NCI-H748 (cell line): ENCODE results near the gene FBXW7.

Experiments
- DNase-seq: peaks from one replicate; lab custom pipeline; 2025; ENCODE audit not compliant: unreplicated experiment; lab: John Stamatoyannopoulos, UW

Gene FBXW7

DNA sequence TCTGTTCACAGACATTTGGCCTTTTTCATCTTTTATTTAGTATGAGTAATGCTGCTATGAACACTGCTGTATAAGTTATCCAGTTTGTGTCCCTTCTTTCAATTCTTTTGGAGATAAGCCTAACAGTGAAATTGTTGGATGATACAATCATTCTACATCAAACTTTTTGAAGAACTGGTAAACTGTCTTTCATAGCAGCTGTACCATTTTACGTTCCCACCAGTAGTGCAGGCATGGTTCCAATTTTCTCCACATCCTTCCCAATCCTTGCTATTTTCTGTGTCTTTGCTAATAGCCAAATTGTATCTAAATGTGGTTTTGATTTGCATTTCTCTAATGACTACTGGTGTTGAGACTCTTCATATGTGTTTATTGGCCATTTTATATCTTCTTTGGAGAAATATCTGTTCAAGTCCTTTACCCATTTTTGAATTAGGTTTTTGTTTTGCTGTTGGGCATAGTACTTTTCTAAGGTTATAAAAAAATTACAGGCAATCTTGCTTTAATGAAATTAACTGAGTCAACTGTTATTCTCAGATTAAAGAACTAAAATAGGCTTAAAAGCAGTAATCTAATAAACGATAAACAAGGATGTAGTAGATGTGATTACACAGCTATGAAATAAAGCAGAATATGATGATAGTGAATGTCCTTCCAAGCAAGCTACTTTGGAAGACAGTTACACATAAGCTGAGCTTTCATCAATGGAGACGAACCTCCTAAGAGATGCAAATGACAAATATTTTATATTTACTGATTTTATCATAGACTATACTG is 57.2 kb downstream of the FBXW7 start:
- DNase-seq, result no peak

DNA sequence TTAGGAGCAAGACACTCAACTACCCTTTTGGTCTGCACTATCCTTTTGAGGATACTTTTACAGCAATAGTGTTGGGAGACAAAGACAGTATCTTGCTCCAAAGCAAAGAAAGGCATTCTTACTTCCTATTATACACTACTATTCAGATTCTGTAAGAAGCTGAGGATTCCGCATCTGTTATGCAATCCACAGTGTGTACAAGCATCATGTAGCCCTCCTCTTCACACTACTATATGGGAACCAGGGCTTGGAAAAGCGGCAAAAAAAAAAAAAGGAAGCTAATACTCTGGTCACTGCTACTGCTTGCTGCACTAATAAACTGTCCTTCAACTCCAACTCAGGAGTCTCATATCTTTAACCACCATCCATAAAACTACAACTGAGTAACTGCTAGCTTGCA is 59.1 kb downstream of the FBXW7 start:
- DNase-seq, result no peak

DNA sequence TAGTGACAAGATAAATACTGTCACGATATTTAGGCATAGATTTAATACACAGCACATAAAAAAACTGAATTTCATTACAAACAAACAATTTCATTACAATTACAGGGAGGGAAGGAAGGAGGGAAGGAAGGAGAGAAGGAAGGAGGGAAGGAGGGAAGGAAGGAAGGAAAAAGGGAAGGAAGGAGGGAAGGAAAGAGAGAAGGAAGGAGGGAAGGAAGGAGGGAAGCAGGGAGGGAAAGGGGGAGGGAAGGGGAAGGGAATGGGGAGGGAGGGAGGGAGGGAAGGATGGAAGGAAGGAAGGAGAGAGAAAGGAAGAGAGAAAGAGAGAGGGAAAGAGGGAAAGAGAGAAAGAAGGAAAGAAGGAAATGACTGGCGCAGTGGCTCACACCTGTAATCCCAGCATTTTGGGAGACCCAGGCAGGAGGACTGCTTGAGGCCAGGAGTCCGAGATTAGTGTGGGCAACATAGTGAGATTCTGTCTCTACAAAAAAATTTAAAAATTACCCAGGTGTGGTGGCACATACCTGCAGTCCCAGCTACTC is 64.6 kb downstream of the FBXW7 start:
- no peak for DNase-seq

DNA sequence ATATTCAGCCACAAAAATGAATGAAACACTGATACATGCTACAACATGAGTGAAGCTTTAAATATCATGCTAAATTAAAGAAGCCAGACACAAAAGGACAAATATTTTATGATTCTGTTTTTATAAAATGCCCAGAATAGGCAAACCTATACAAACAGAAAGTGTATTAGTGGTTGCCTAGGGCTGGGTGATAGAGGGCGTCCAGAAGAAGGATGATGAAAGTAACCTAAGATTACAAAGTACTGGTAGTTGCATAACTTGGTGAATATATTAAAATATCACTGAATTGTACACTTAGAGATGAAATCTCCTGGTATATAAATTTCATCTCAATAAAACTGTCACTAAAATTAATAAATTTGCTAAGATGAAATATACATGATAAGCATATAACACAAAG is 67.5 kb downstream of the FBXW7 start:
- no peak for DNase-seq

DNA sequence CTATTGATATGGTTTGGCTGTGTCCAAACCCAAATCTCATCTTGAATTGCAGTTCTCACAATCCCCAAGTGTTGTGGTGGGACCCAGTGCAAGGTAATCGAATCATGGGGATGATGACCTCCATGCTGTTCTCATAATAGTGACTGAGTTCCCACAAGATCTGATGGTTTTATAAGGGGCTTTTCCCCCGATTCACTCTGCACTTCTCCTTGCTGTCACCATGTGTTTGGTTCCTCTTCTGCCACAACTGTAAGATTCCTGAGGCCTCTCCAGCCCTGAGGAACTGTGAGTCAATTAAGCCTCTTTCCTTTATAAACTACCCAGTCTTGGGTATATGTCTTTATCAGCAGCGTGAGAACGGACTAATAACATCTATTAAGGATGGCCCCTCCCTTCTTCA is 68.8 kb downstream of the FBXW7 start:
- no peak for DNase-seq

DNA sequence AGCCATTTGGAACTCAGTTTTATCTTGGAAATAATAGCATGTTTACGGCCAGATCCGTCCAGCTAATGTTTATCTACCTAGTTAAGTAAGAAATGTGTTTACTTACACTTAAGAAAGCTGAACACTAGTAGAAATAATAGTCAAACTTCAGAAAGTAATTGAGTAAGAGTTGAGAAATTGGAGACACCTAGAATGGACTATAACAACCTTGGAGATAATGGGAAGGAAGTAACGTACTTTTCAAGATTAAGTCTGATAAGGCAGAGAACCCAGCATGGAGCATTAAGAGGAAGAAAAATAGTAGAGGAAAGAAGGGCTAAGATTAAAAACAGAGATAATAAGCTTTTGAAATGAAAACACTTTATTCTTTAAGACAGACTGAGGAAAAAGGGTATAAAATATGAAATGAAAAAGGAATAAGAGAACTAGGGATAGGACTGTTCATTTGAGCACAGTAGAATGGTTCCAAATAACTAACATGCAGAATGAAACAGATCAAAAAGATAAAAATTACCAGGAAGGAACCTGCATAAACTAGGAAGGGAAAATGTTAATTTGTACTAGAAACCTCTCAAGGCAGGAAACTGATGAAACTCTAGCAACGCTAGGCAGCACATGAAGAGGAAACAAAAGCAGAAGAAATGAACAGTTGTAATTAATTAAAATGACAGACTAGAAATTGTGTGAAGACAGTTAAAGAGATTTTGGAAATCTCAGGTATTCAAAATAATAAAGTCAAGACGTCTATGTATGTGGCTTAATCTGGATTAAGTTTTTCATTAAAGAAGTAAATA is 71.7 kb downstream of the FBXW7 start:
- DNase-seq, result no peak

DNA sequence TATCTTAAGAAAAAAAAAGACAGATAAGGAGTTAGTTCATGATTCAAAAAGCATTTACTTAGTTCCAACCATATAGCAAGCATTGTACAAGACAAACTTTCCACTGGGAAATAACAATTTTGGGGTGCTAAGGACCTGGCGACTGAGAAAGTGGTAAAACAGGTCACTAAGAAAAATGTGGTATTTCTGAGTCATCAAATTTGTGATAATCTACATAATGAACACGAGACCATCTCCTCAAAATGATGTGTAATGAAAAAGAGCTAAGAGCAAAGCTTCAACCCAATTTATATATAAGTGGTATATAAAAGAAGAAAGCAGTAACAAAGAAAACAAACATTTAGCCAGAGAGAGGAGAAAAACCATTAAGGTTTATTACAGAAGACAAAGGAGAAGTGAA is 72.3 kb downstream of the FBXW7 start:
- DNase-seq, result no peak

DNA sequence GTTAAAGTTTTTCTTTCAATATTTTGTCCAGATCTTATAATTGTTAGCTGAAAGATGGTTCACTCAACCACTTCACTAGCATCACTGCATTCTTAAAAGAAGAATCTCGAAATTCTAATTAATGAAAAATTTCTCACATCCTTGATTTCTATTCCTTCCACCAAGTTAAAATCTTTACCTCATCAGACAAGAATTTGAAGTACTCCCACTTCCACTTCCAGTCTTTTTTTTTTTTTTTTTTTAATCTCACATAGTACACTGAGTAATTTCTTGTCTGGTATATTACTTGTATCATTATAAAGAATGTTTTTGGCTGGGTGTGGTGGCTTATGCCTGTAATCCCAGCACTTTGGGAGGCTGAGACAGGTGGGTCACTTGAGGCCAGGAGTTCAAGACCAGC is 73.2 kb downstream of the FBXW7 start:
- no peak for DNase-seq

DNA sequence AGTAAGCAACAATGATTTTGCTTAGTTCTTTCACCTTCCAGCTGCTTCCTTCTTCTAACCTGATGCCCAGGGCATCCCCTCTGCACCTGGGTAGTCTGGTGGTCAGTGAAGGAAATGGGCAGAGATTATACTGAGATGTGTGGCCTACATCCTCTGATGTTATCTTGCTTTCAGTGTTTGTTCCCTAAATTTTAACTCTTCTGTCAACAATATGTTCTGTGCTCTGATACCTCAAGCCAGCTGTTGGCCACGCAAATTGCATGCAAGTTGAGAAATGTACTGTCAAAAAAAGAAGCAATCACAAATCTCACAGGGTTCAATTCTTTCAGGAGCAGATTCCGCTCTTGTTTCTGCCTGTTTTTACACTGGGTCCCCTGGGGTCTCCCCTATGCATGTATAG is 73.8 kb downstream of the FBXW7 start:
- no peak for DNase-seq

DNA sequence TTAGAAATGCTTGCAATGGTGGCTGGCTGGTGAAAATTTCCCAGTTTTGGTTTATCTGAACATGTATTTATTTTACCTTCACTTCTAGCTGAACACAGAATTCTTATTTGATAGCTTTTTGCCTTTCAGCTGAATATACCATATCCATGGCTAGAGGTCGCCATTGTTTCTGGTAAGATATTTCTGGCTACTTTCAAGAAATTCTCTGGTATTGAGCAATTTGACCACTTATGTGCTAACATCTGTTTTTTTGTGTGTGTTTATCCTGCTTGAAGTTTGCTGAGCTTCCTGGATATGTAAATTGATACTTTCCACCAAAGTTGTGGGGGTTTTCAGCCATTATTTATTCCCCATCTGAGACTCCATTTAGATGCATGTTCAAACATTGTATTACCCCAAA is 75.4 kb downstream of the FBXW7 start:
- DNase-seq, result no peak

DNA sequence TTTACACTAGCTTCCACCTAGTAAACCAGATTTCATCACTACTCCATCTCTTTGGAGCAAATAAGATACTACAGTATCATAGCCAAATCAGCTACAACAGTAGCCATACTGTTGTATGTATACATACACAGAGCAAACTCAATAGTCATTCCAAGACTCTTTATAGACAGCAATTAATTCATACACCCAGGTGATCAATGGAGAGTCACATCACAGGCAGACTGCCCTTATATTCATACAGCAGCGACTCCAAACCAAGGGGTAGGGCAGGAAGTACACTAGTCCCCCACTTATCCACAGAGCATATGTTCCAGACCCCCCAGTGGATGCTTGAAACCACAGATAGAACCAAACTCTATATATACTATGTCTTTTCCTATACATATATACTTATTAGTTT is 76.6 kb downstream of the FBXW7 start:
- DNase-seq, result no peak

DNA sequence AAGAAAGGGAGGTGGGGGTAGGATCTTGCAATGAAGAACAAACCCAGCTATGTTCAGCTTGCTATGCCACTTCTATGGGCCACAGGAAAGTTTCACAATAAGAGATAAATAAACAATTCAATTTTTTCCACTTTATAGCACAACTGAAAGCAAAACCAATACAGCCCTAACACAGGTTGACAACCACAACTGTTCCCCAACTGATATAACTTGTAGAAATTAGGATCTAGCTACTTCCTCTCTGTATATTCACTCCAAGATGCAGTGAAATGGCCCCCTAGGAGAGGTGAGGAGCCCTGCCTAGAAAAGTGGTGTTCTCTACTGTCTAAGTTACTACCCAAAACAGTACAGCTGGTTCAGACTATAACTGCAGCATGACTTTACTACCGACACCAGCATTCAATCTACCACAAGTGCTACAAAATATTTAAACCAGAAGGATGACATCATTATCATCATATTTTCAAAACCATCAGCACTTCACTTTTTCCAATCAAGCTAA is 77.0 kb downstream of the FBXW7 start:
- no peak for DNase-seq

DNA sequence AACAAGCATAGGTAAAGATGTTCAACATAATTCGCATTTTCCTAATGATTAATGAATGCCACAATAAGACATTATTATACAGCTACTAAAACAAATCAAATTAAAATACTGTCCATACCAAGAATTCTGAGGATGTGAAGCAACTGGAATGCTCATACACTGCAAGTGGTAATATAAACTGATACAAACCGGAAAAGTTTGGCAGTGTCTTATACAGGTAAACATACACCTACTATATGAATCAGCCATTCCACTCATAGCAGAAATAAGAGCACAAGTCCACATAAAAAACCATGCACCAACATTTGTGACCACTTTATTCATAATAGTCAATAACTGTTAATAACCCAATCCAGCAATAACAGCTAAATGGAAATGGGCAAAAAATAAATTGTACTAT is 79.3 kb downstream of the FBXW7 start:
- DNase-seq, result no peak

DNA sequence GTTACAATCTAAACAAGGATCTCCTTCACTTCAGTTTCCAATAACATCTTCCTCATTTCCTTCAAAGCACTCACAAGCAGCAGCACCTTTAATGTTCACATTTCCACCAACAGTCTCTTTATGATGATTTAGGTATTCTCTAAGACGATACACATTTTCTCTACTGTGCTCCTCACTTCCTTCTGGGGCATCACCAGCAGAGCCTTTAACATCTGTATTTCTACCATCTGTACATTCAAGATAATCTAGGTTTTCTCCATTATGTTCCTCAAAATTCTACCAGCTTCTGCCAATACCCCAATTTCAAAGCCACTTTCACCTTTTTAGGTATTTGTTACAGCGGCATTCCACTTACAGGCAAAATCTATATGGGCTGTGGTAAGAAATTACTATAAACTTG is 80.6 kb downstream of the FBXW7 start:
- DNase-seq, result no peak

DNA sequence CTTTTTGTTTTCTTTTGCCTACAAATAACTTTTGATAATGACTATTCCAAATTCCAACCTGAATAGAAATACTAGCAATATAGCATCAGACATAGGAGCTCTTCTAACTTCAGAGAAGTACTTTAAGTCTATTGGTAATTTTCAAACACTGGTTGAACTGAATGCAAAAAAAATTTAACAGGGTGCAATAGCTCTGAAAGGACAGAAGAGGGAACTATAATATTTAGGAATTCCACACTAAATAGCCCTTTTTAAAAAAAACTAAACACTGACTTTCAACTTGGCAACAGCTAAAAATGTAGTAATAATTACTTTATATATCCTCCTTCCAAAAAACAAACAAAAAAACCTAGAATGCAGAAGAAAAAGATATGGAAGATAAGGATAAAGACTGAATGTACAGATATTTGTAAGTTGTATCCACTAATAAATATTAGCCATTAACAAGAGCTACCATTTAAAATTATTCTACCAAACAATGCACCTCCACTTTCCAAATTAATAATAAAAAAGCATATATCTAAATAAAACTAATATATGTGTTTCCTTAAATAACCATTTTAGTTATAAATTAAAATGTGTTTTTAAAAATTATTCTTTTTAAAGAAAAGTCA is 81.4 kb downstream of the FBXW7 start:
- DNase-seq, result peak; percentile 5

DNA sequence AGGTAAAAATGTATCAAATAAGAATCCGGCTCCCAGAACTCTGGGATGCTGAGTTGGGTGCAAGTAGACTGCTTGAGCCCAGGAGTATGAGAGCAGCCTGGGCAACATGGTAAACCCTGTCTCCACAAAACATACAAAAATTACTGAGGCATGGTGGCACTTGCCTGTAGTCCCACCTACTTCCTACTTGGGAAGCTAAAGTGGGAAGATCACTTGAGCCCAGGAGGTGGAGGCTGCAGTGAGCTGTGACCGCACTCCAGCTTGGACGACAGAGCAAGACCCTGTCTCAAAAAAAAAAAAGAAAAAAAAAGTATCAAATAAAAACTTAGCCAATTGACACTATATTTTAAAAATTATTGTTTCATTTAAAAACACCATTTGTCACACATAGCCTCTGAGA is 84.4 kb downstream of the FBXW7 start:
- DNase-seq, result no peak

DNA sequence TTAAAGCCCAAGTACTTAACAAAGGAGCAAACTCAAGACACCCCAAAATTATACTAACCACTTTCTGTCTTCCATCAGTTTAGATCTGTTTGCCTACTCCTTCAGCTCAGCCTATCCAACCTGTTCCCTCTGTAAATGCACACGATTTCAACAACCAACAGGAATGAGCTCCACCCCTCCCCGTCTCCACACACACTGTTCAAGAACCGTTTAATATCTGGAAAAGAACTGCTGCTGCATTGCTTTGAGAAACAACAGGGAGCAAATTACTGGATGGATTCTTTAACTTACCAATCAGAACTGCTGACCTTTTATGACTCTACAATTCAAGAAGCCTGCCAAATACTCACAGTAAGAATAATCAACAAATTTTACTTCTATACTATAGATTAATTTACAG is 87.0 kb downstream of the FBXW7 start:
- no peak for DNase-seq

DNA sequence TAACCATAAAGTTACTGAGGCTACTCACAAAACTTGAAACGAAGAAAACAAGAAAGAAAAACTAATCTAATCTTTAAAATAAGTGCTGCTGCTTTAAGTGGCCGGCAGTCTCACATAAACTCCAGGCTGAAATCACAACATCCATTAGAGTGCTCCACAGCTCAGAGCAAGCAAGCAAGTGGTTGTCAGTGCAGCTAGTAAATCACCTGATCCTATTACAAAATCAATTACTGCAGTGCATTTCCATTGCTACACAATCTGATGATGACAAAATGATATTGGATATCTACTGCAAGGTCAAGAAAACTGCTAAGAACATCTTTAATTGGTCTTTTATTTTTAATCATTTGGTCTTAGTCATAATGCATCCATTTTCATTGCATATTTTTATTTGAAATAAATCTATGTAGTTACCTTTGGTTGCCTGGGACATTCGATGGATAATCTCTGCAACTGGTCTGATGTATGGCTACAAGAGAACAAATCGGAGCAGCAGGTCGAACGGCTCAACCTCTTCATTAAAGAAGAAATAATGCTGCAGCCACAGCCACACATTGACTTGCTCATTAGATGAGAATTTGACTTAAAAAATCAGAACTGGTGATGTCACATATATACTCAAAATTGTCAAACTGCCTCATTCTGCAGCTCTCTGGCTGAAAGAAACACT is 87.7 kb downstream of the FBXW7 start:
- DNase-seq, result no peak

DNA sequence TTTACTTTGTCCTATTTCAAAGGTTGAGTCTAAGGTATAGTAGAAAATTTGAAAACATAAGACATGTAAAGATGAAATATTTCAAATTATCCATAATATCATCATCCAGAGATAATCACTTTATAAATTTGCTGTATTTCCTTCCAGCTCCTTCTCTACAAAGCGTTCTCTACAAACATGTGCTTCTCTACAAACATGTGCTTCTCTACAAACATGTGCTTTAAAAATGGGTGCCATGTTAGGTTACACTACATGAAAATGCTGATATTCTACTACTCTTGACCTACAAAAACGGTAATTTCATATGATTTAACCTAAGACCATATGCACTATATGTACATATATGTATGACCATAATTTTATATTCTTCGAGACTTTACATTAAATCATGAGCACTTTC is 92.0 kb downstream of the FBXW7 start:
- no peak for DNase-seq

DNA sequence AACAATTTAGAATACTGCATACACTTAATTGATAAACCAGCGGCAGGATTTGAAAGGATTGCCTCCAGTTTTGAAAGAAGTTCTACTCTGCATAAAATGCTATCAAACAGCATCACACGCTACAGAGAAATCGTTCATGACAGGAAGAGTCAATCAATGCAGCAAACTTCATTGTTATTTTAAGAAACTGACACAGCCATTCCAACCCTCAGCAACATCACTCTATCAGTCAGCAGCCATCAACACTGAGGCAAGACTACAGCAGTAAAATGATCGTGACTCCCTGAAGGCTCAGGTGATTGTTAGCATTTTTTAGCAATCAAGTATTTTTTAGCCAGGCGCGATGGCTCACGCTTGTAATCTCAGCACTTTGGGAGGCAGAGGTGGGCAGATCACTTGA is 98.3 kb downstream of the FBXW7 start:
- no peak for DNase-seq

DNA sequence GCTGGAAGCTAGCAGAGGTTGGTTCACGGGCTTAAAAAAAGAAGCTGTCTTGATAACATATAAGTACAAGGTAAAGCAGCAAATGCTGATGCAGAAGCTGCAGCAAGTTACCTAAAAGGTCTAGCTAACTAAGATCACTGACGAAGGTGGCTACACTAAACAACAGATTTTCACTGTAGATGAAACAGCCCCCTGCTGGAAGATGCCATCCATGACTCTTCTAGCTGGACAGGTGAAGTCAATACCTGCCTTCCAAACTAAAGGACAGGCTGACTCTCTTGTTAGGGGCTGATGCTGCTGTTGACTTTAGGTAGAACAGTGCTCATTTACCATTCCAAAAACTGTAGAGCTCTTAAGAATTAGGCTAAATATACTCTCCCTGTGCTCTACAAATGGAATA is 99.5 kb downstream of the FBXW7 start:
- DNase-seq, result peak; percentile 5
